Anterior cingulate cortex (tissue), 58 donors: ENCODE results near the gene HMGXB3.
"Not testable (repeated sequence)": the region's sequence is repeated elsewhere in the genome, so short reads cannot be mapped to it uniquely, and the experiment has no call there.

Experiments
- DNase-seq, 58 donors: peaks; one replicate each; lab custom pipeline; 2025; lab: John Stamatoyannopoulos, UW

The HMGXB3 gene

DNA sequence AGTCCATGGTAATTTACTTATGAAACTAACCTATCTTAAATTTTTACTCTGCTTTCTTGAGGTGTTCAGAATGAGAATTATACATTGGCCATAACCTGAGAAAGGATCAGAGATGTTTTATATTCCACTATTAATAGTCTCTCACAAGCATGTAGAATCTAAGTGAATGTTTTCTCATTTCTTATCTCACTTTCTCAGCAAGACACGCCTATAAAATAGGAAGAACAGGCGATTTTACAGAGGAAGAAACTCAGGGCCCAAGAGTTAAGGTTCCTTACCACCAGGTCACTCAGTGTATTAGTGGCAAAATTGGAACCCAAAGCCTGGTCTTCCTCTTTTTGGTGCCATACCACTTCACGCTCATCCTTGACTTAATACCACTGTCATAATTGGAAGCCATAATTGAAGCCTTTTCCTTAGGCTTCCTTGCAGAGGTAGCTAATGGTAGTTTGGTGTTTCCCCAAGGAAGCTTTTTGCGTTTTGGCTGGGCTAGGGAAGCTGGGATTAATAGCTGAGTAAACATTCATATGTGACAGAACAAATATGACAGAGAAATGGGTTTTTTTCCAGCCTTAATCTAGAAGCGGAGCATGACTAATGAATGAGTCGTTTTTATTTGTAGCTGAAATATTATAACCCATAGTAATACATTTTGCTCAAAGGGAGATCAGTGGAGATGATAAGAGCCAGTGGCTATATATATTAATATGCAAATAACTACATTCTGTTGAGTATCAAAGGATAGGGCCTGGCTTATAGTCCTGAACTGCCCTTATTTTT lies 16.9 kb downstream of the HMGXB3 start:
- DNase-seq: no peak

DNA sequence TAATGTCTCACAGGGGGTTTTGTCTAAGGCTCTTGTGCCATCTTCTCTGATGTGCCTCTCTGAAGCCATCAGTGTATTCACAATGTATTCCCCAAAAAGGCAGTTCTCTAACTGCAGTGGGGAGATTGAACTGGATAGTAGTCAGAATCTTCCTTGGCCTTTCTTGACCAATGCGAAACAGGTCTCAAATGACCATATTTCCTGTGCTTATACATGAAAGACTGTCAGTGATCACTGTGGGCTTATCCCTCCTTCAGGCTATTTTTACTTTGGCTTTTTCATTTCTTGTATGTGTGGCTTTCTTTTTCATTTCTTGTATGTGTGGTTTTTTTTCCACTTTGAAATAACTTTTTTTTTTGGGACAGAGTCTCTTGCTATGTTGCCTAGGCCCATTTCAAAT lies 19.7 kb downstream of the HMGXB3 start:
- no peak for DNase-seq

DNA sequence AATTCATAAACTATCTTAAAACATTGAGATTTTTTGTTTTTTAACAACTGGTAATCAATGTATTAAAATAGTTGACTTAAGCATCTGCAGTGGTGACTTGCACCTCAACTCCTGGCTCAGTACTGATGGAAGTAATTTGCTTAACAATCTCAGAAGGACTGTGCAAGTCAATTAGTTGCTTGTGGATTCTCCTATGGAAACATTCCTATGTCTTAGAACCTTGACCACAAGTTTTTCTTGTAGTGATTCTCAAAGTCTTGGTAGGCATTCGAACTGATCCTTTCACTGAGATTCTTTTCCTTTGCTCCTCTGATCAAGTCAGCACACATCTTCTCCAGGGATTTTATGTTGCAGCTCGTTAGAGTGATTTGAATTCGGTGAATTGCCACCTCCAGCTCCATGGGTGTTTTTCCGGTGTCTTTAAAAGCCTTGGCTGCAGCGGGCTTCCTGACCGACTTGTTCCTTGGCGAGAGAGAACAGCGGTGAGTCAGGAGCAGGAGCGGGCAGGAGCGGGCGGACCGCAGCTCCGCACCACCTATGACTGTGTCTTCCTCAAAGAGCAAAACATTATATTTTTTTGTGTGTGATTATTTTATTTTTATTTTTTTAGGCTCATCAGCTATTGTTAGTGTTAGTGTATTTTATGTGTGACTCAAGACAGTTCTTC lies 21.1 kb downstream of the HMGXB3 start:
- DNase-seq: peak in 9 of 58 donors; percentile 1 to 51 (median 11)

- DNase-seq: no peak
Measured at GRCh38 chr5:150022158-150022531, 21.6 kb downstream of the HMGXB3 start.

DNA sequence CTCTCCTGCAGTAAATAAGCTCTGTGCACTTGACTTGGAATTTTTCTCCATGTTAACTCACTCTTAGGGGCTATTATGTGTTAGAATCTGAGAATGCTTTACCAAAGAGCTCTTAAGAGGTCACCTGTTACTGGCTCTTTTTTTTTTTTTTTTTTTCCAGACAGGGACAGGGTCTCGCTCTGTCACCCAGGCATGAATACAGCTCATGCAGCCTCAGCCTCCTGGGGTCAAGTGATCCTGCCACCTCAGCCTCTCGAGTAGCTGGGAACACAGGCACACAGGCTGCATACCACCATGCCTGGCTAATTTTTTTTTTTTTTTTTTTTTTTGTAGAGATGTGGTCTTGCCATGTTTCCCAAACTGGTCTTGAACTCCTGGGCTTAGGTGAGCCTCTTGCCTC lies 22.1 kb downstream of the HMGXB3 start:
- no peak for DNase-seq

DNA sequence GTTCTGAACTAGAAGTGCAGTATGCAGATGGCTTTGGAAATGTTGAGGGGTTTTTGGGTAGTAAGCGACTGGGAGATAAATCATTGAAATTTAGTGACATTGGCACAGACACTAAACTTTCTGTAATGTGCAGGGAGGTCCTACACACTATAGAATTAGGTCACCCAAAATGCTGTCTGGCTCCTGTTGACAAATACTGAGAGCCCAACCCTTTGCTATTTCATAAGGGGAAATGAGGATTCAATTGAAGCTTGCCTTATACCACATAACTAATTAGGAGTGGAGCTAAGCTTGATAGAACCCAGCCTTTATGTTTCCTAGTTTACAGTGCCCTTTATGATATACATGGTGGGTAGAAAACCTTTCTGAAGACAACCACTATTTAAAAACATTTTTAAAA lies 22.6 kb downstream of the HMGXB3 start:
- no peak for DNase-seq

DNA sequence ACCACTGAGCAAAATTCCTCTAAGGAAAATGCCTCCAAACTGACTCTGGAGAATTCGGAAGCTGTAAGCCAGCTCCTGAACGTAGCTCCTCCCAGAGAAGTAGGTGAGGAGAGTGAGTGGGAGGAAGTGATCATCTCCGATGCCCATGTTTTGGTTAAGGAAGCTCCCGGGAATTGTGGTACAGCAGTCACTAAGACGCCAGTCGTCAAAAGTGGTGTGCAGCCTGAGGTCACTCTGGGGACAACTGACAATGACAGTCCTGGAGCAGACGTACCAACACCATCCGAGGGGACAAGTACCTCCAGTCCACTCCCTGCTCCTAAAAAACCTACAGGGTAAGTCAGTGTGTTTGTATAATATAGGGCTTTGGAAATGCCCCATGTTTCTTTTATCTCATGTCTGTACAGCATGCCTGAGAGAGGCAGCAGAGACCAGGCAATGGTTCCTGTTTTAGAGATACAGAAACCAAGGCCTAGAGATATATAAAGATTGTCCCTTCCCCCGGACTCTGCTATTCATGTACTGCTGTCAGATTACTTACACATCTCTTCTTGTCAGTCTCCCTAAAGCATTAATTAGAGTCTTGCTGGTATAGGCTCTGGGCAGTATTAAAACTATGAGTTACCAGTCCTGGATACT lies 23.9 kb downstream of the HMGXB3 start:
- peak in 4 of 58 donors; percentile 6 to 19 (median 6) for DNase-seq

DNA sequence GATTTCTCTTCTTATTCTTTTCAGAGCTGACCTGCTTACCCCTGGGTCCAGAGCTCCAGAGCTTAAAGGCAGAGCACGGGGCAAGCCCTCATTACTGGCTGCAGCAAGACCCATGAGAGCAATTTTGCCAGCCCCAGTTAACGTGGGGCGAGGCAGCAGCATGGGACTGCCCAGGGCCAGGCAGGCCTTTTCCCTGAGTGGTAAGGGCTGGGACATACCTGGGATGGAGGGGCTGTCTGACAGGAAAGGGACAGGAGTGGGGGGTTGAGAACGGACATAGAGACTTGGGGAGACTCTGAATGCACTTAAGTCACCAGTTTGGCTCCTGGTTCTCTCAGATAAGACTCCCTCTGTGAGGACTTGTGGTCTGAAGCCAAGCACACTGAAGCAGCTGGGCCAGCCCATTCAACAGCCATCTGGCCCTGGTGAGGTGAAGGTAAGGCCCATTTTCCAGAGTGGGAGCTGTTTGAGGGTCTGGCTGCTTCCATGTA lies 26.2 kb downstream of the HMGXB3 start:
- DNase-seq: no peak

DNA sequence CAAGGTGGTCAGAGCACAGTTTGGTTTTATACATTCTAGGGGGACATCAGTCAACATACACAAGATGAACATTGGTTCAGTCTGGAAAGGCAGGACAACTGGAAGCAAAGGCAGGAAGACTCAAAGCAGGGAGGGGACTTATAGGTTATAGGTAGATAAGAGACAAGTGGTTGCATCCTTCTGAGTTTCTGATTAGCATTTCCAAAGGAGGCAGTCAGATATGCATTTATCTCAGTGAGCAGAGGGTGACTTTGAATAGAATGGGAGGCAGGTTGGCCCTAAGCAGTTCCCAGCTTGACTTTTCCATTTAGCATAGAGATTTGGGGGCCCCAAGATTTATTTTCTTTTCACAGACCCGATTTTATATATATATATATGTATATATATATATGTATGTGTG lies 27.5 kb downstream of the HMGXB3 start:
- not testable (repeated sequence) for DNase-seq

GRCh38 chr5:150033334-150033733 lies 32.8 kb downstream of the HMGXB3 start:
- DNase-seq: no peak

- DNase-seq: no peak
Measured at GRCh38 chr5:150034662-150035061, 34.1 kb downstream of the HMGXB3 start.

- DNase-seq: no peak
Measured at GRCh38 chr5:150035139-150035895, 34.8 kb downstream of the HMGXB3 start.

- DNase-seq: no peak
Measured at GRCh38 chr5:150036513-150036912, 36.0 kb downstream of the HMGXB3 start.

DNA sequence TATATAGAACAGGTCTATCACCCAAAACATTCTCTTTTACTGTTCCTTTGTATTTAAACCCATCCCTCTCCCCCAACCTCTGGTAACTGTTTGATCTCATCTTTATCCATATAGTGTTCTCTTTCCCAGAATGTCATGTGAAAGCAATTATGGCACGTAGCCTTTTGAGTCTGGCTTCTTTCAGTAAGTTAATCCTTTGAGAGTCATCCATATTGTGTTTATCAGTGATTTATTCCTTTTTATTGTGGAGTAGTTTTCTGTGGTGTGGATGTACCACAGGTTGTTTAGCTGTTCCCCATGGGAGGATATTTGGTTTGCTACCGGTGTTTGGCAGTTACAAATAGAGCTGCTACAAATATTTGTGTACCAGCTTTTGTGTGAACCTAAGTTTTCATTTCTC lies 38.0 kb downstream of the HMGXB3 start:
- DNase-seq: no peak

DNA sequence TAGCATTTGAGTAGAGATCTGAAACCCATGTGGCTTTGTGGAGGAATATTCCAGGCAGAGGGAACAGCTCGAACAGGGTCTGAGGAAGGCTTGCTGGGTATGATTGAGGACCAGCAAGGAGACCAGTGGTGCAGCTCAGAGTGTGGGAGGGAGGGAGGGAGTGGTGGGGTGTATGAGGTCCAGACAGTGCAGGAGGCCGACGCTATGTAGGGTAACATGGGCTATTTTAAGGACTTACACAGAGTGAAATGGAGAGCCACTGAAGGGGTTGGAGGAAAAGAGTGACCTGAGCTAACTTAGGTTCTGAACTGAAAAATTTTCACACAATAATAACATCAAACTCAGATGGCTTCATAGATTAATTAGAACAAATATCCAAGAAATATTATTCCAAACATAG lies 41.9 kb downstream of the HMGXB3 start:
- no peak for DNase-seq

DNA sequence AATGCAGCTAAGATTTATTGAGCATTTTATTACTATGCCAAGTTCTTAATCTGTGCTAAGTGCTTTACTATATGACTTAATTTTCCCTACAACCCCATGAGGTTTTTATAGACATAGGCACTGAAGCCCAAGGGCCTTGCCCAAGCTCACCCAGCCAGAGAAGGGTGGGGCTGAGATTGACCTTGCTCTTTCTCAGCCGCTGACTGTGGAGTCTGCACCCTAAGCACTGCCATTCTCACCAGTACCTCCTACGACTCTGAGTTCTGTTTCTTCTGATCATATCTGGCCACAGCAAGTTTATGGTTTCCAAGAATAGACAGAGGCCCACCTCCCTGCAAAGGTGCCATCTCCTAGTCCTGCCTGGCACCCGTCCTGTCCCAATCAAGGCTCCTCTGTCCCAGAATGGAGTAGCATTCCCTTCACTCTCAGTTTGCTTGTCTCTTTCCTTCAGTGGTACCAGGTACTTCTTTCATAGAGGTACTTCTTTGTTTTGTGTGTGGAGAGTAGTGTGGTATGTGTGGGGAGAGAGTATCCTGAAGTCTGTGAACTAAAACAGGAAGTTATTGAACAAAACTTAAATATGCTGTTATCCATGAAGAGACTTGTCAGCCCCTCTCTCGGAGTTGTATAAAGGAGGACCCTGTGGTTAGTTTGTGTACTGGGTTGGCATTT lies 43.3 kb downstream of the HMGXB3 start:
- DNase-seq: no peak

GRCh38 chr5:150044329-150044681 lies 43.8 kb downstream of the HMGXB3 start:
- DNase-seq: no peak

- DNase-seq: no peak
Measured at GRCh38 chr5:150044712-150045111, 44.2 kb downstream of the HMGXB3 start.

GRCh38 chr5:150045549-150045948 lies 45.0 kb downstream of the HMGXB3 start:
- no peak for DNase-seq

- DNase-seq: no peak
Measured at GRCh38 chr5:150046031-150046430, 45.5 kb downstream of the HMGXB3 start.
